ENCODE measurements around the gene TMEM92. TPM values are rescaled to one million over a fixed set of nuclear protein-coding genes. Genes with fewer than 3 reads are reported as not detected.
A peak's percentile ranks its signal among the peaks of the same experiment; 100 is the strongest.

The TMEM92 gene
- total and polyA plus RNA-seq, 7 experiments from 2014 or later, result 0.10 TPM; not detected in 6

GRCh38 chr17:50265690-50266315, 8.5 kb upstream of the TMEM92 start:
- H3K4me3 ChIP-seq (ENCODE audit: low read length), result no peak overlapping the region
- no peak overlapping the region for H3K27ac ChIP-seq (ENCODE audit: low read depth, low read length)
- no peaks in the 10 kb centered on the region for H3K9me3 Mint-ChIP-seq
- no peaks in the 10 kb centered on the region for H3K9me3 ChIP-seq (ENCODE audit: control insufficient read depth in 2 of 3, low read length in 3 of 3)
- no peaks in the 10 kb centered on the region for H3K36me3 Mint-ChIP-seq
- H3K4me1 ChIP-seq (ENCODE audit: control insufficient read depth in 2 of 2, insufficient read depth in 2 of 2, low read length in 2 of 2), result no peaks in the 10 kb centered on the region
- POLR2A ChIA-PET, result no interaction called here
- DNase-seq (peak in 1 of 9 donors; percentile 11), ATAC-seq (no peak)
- no peak overlapping the region for H3K4me3 Mint-ChIP-seq
- CTCF ChIA-PET, result interaction anchor here (0.5 kb wide), 1 partner anchor 141 kb away, joined by 3 read pairs; no protein-coding TSS in a partner anchor
- H3K27me3 Mint-ChIP-seq, result peaks cover 0 to 16% (median 0%) of the 10 kb centered on the region in 5 donors
- intact Hi-C loops (cut with micrococcal nuclease), result loop anchor here in 1 of 2 donors (5.0 kb wide), 1 partner anchor 49 kb away; no protein-coding TSS in a partner anchor
- H3K27me3 ChIP-seq (ENCODE audit: control insufficient read depth in 2 of 2, insufficient read depth in 2 of 2, low read length in 2 of 2), result no peaks in the 10 kb centered on the region
- no peak overlapping the region for H3K27ac Mint-ChIP-seq
- H3K36me3 ChIP-seq (ENCODE audit: control insufficient read depth in 2 of 3, insufficient read depth in 3 of 3, low read length in 3 of 3), result no peaks in the 10 kb centered on the region
- H3K4me1 Mint-ChIP-seq, result peaks cover 0 to 1% (median 0%) of the 10 kb centered on the region in 7 donors

GRCh38 chr17:50266384-50267073, 7.7 kb upstream of the TMEM92 start:
- Histone ChIP-seq H3K27ac (ENCODE audit: low read depth, low read length) (no peak overlapping the region), H3K36me3 (ENCODE audit: control insufficient read depth in 2 of 3, insufficient read depth in 3 of 3, low read length in 3 of 3) (no peaks in the 10 kb centered on the region), H3K4me3 (ENCODE audit: low read length) (no peak overlapping the region), H3K9me3 (ENCODE audit: control insufficient read depth in 2 of 3, low read length in 3 of 3) (no peaks in the 10 kb centered on the region), H3K27me3 (ENCODE audit: control insufficient read depth in 2 of 2, insufficient read depth in 2 of 2, low read length in 2 of 2) (no peaks in the 10 kb centered on the region), H3K4me1 (ENCODE audit: control insufficient read depth in 2 of 2, insufficient read depth in 2 of 2, low read length in 2 of 2) (no peaks in the 10 kb centered on the region)
- Mint-ChIP-seq H3K4me3 (no peak overlapping the region), H3K9me3 (no peaks in the 10 kb centered on the region), H3K27ac (no peak overlapping the region), H3K27me3 (peaks cover 0 to 16% (median 0%) of the 10 kb centered on the region in 5 donors), H3K36me3 (no peaks in the 10 kb centered on the region), H3K4me1 (peaks cover 0 to 1% (median 0%) of the 10 kb centered on the region in 7 donors)
- POLR2A ChIA-PET, result no interaction called here
- no peak for ATAC-seq
- intact Hi-C loops (cut with micrococcal nuclease), result loop anchor here in 1 of 2 donors (5.0 kb wide), 1 partner anchor 49 kb away; no protein-coding TSS in a partner anchor
- CTCF ChIA-PET, result interaction anchor here (3.6 kb wide), 1 partner anchor 66 kb away, joined by 27 read pairs; the partner anchor contains the start of gene COL1A1
- DNase-seq, result peak in 1 of 9 donors; percentile 16

DNA sequence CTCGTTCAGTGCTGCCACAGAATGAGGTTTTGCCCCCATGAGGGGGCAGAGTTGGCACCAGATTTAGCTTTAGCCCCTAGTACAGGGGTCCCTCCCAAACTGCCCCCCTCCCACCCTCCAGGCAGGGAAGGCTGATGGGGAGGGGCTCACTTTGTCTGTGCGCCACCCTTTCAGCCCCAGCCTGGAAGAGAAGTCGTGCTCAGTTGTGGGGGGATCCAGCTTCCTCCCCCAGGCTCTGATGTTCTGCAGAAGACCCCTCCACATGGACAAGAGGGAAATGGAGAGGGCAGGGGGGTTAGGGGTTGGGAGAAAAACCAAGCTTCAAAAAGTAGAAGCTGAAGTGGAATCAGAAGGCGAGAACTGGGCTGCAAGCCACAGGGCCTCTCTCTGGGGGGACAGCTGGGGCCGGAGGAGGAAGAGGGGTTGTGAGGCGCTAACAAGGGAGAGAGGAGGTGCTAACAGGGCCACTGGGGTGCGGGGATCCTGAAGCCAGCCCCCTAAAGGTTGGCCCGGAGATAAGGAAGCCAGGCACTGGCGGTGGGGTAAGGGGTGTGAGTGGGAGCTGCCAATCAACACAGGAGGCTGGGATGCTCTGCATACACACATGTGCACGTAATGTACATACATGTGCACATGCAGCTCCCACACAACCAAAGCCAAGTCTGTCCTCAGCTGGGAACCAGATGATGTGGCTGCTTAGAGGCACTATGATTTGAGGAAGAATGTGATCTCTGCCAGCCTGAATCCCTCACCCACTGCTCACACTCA, 7.0 kb upstream of the TMEM92 start:
- H3K9me3 ChIP-seq (ENCODE audit: control insufficient read depth in 2 of 3, low read length in 3 of 3), result no peaks in the 10 kb centered on the region
- H3K36me3 ChIP-seq (ENCODE audit: control insufficient read depth in 2 of 3, insufficient read depth in 3 of 3, low read length in 3 of 3), result no peaks in the 10 kb centered on the region
- Mint-ChIP-seq H3K4me1 (peaks cover 0 to 2% (median 0%) of the 10 kb centered on the region in 7 donors), H3K4me3 (no peak overlapping the region), H3K9me3 (no peaks in the 10 kb centered on the region), H3K27me3 (peaks cover under 1 to 15% (median 2%) of the 10 kb centered on the region in 5 donors), H3K27ac (no peak overlapping the region), H3K36me3 (no peaks in the 10 kb centered on the region)
- no peak overlapping the region for H3K4me3 ChIP-seq (ENCODE audit: low read length)
- CTCF ChIA-PET, result interaction anchor here (0.6 to 3.6 kb wide), 2 partner anchors 54 to 66 kb away, joined by 3 to 27 read pairs; partner anchors contain the start of gene COL1A1
- POLR2A ChIA-PET, result no interaction called here
- H3K4me1 ChIP-seq (ENCODE audit: control insufficient read depth in 2 of 2, insufficient read depth in 2 of 2, low read length in 2 of 2), result no peaks in the 10 kb centered on the region
- no peak for ATAC-seq
- intact Hi-C loops (cut with micrococcal nuclease), result loop anchor here in 1 of 2 donors (5.0 kb wide), 1 partner anchor 50 kb away; no protein-coding TSS in a partner anchor
- DNase-seq, result peak in 1 of 9 donors; percentile 17
- no peak overlapping the region for H3K27ac ChIP-seq (ENCODE audit: low read depth, low read length)
- H3K27me3 ChIP-seq (ENCODE audit: control insufficient read depth in 2 of 2, insufficient read depth in 2 of 2, low read length in 2 of 2), result no peaks in the 10 kb centered on the region

DNA sequence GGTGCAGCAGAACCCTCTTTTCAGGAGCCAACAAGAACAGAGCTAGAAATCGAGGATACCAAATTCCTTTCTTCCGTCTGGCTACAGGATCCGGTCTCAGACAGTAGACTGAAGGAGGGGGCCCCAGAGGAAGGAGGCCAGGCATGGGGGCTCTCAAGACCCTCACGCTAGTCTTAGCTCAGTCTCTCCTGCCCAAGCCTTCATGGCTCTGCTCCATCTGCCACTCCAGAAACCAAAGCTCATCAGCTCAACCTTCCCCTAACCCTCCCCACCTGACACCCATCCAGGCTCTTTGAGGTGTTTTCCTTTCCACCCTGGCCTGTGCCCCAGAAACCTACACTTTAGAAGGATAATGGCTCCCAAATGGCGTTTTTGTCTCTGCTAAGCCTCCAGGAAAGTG, 6.2 kb upstream of the TMEM92 start:
- peak overlapping the region in 1 of 9 donors; percentile 0 for H3K27ac Mint-ChIP-seq
- Histone ChIP-seq H3K4me1 (ENCODE audit: control insufficient read depth in 2 of 2, insufficient read depth in 2 of 2, low read length in 2 of 2) (no peaks in the 10 kb centered on the region), H3K9me3 (ENCODE audit: control insufficient read depth in 2 of 3, low read length in 3 of 3) (no peaks in the 10 kb centered on the region), H3K27ac (ENCODE audit: low read depth, low read length) (no peak overlapping the region), H3K27me3 (ENCODE audit: control insufficient read depth in 2 of 2, insufficient read depth in 2 of 2, low read length in 2 of 2) (no peaks in the 10 kb centered on the region), H3K4me3 (ENCODE audit: low read length) (no peak overlapping the region), H3K36me3 (ENCODE audit: control insufficient read depth in 2 of 3, insufficient read depth in 3 of 3, low read length in 3 of 3) (no peaks in the 10 kb centered on the region)
- no peaks in the 10 kb centered on the region for H3K36me3 Mint-ChIP-seq
- DNase-seq, result no peak
- ChIA-PET POLR2A (no interaction called here), CTCF (interaction anchor here (3.6 kb wide), 1 partner anchor 67 kb away, joined by 27 read pairs; the partner anchor contains the start of gene COL1A1)
- intact Hi-C loops (cut with micrococcal nuclease), result loop anchor here in 1 of 2 donors (5.0 kb wide), 1 partner anchor 51 kb away; no protein-coding TSS in a partner anchor
- no peak overlapping the region for H3K4me3 Mint-ChIP-seq
- peaks cover 6 to 9% (median 7%) of the 10 kb centered on the region in 7 donors for H3K4me1 Mint-ChIP-seq
- peaks cover 8 to 20% (median 9%) of the 10 kb centered on the region in 5 donors for H3K27me3 Mint-ChIP-seq
- no peak for ATAC-seq
- no peaks in the 10 kb centered on the region for H3K9me3 Mint-ChIP-seq

- H3K27ac Mint-ChIP-seq, result no peak overlapping the region
- no peaks in the 10 kb centered on the region for H3K9me3 Mint-ChIP-seq
- no peak overlapping the region for H3K4me3 Mint-ChIP-seq
- Histone ChIP-seq H3K9me3 (ENCODE audit: control insufficient read depth in 2 of 3, low read length in 3 of 3) (no peaks in the 10 kb centered on the region), H3K4me1 (ENCODE audit: control insufficient read depth in 2 of 2, insufficient read depth in 2 of 2, low read length in 2 of 2) (no peaks in the 10 kb centered on the region), H3K27ac (ENCODE audit: low read depth, low read length) (no peak overlapping the region), H3K4me3 (ENCODE audit: low read length) (no peak overlapping the region), H3K36me3 (ENCODE audit: control insufficient read depth in 2 of 3, insufficient read depth in 3 of 3, low read length in 3 of 3) (no peaks in the 10 kb centered on the region), H3K27me3 (ENCODE audit: control insufficient read depth in 2 of 2, insufficient read depth in 2 of 2, low read length in 2 of 2) (peaks cover 0 to 3% of the 10 kb centered on the region in 2 donors)
- ChIA-PET CTCF (interaction anchor here (0.6 to 3.6 kb wide), 2 partner anchors 29 to 68 kb away, joined by 4 to 27 read pairs; partner anchors contain the start of gene COL1A1), POLR2A (no interaction called here)
- peaks cover 8 to 13% (median 9%) of the 10 kb centered on the region in 5 donors for H3K27me3 Mint-ChIP-seq
- no peak for ATAC-seq
- intact Hi-C loops (cut with micrococcal nuclease), result loop anchor here in 1 of 2 donors (5.0 kb wide), 1 partner anchor 52 kb away; no protein-coding TSS in a partner anchor
- peak in 1 of 9 donors; percentile 15 for DNase-seq
- peaks cover 5 to 9% (median 7%) of the 10 kb centered on the region in 7 donors for H3K4me1 Mint-ChIP-seq
- H3K36me3 Mint-ChIP-seq, result no peaks in the 10 kb centered on the region
Observed at GRCh38 chr17:50268743-50269275, 5.5 kb upstream of the TMEM92 start.
